Tibial nerve (tissue), 4 donors: Measurements from ENCODE around the gene PRKCE.

ENCODE experiments used
- CTCF ChIP-seq, 5 experiments: fragments of 200-600 bp in 3 of 5; fragments of 450-650 bp in 2 of 5; sonication (generic) in 3 of 5; IDR thresholded peaks; one replicate each; pipeline ENCODE4 v1.5.1; 2016 to 2019; ENCODE audit warnings: antibody characterized with exemption in 5 of 5, mild to moderate bottlenecking in 3 of 5, moderate library complexity in 2 of 5
- EP300 ChIP-seq, 2 donors: sonication (generic); formaldehyde crosslinking; IDR thresholded peaks; one replicate each; pipeline ENCODE4 v1.6.1; 2017; ENCODE audit warnings: antibody characterized with exemption in 2 of 2, mild to moderate bottlenecking in 1 of 2
- POLR2A ChIP-seq, 2 donors: fragments of 450-650 bp; IDR thresholded peaks; one replicate each; pipeline ENCODE4 v1.6.1; 2017; ENCODE audit warnings: antibody characterized with exemption in 2 of 2, mild to moderate bottlenecking in 2 of 2, moderate library complexity in 2 of 2

DNA sequence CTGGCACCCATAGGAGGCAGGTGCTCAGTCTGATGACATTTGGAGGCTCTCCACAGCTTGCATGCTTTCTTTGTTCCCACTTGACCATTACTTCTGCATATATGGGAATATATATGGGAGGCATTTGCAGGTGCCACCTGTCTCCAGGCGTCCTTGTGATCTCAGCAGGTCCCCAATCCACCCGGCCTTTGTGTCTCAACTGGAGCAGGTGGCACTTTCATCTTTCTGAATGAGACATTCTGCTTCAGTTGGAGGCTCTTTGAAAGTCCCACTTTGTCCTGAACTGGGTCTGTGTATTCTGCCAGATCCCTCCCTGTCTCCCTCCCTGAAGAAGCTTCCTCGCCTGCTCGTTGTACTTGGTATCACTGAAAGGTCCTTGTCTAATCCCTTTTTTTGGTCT lies 327.6 kb downstream of the PRKCE start:
- no peak for TF ChIP-seq POLR2A (IDR thresholded peaks at IDR 0.05)
- no peak for TF ChIP-seq CTCF (IDR thresholded peaks at IDR 0.05)
- TF ChIP-seq EP300 (IDR thresholded peaks at IDR 0.05), result no peak
